Body of pancreas (tissue), 4 donors: Measurements from ENCODE around the gene SLC25A6.

Experiments
- POLR2A ChIP-seq, 3 donors: fragments of 450-650 bp; IDR thresholded peaks; one replicate each; pipeline ENCODE4 v1.6.1; 2016; ENCODE audit warnings: antibody characterized with exemption in 3 of 3, mild to moderate bottlenecking in 2 of 3
- TF ChIP-seq, protein P1 (sequence below), 7 experiments: fragments of 450-650 bp in 4 of 7; fragments of 200-600 bp in 3 of 7; sonication (generic) in 3 of 7; IDR thresholded peaks; one replicate each; pipeline ENCODE4 v1.5.1; 2016 to 2019; ENCODE audit warnings: antibody characterized with exemption in 7 of 7

DNA sequence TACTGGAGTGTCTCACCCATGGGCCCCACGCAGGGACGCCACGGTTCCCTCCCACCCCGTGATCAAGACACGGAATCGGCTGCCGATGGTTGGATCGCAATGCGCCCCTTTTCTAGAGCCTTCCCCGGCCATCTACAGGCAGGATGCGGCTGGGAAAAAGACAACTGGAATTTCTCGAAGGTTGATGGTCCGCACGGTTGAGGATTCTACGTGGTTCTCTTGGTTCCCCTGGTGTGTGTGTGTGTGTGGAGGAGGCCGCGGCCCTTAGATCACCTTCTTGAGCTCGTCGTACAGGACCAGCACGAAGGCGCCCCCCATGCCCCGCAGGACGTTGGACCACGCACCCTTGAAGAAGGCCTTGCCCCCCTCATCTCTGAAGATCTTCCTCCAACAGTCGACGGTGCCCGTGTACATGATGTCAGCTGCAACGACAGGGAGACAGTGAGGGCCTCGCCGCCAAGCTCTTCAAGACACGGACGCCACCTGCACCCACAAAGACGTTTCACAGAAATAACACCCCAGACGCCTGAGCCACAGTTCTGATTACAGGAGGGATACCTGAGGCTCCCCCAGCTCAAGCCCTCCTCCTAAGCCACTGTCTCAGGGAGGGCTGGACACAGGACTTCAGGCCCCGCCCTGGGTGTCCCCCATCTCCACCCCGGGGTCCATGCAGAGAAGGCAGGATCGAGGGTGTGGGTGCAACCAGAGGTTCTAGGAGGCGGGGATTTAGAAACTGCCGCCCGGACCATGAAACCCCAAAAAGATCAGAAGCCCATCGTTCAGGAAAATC is 5.4 kb downstream of the SLC25A6 start:
- TF ChIP-seq, protein P1, sequence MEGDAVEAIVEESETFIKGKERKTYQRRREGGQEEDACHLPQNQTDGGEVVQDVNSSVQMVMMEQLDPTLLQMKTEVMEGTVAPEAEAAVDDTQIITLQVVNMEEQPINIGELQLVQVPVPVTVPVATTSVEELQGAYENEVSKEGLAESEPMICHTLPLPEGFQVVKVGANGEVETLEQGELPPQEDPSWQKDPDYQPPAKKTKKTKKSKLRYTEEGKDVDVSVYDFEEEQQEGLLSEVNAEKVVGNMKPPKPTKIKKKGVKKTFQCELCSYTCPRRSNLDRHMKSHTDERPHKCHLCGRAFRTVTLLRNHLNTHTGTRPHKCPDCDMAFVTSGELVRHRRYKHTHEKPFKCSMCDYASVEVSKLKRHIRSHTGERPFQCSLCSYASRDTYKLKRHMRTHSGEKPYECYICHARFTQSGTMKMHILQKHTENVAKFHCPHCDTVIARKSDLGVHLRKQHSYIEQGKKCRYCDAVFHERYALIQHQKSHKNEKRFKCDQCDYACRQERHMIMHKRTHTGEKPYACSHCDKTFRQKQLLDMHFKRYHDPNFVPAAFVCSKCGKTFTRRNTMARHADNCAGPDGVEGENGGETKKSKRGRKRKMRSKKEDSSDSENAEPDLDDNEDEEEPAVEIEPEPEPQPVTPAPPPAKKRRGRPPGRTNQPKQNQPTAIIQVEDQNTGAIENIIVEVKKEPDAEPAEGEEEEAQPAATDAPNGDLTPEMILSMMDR (IDR thresholded peaks at IDR 0.05) = no peak
- no peak for TF ChIP-seq POLR2A (IDR thresholded peaks at IDR 0.05)
